H9 (cell line): ENCODE data around the gene VLDLR. TPM values are rescaled to one million over a fixed set of nuclear protein-coding genes. Genes with fewer than 3 reads are reported as not detected.

Experiments
- DNase-seq: peaks from one replicate; pipeline ENCODE4 v3.0.0-alpha.2; 2017
- H2AFZ ChIP-seq: one replicate; pipeline ENCODE4 v1.6.1; 2013; ENCODE audit warnings: mild to moderate bottlenecking, low read length, control low read depth, moderate library complexity
- H2AK5ac ChIP-seq: 2 replicates; pipeline ENCODE4 v1.6.1; 2013; ENCODE audit warnings: low read length, control low read depth, mixed read lengths; ENCODE audit not compliant: insufficient read length
- H2BK120ac ChIP-seq: one replicate; pipeline ENCODE4 v1.6.1; 2013; ENCODE audit warnings: low read depth, mild to moderate bottlenecking, low read length, control low read depth, inconsistent platforms; ENCODE audit not compliant: poor library complexity, severe bottlenecking
- H2BK12ac ChIP-seq: 2 replicates; pipeline ENCODE4 v1.6.1; 2013; ENCODE audit warnings: low read length, control low read depth, mixed read lengths, low read depth; ENCODE audit not compliant: insufficient read length
- H2BK15ac ChIP-seq: 2 replicates; pipeline ENCODE4 v1.6.1; 2013; ENCODE audit warnings: low read depth, low read length, control low read depth
- H2BK20ac ChIP-seq: one replicate; pipeline ENCODE4 v1.6.1; 2013; ENCODE audit warnings: low read depth, mild to moderate bottlenecking, low read length, control low read depth, inconsistent platforms; ENCODE audit not compliant: poor library complexity, severe bottlenecking
- H2BK5ac ChIP-seq: 2 replicates; pipeline ENCODE4 v1.6.1; 2013; ENCODE audit warnings: low read length, control low read depth, mixed read lengths; ENCODE audit not compliant: insufficient read length
- H3K14ac ChIP-seq: 2 replicates; pipeline ENCODE4 v1.6.1; 2013; ENCODE audit warnings: low read length, control low read depth; ENCODE audit not compliant: insufficient read depth
- H3K18ac ChIP-seq: 2 replicates; pipeline ENCODE4 v1.6.1; 2013; ENCODE audit warnings: low read depth, mild to moderate bottlenecking, mixed read lengths, low read length, control low read depth; ENCODE audit not compliant: insufficient read length
- H3K23ac ChIP-seq: 2 replicates; pipeline ENCODE4 v1.6.1; 2013; ENCODE audit warnings: low read length, control low read depth, mixed read lengths, low read depth; ENCODE audit not compliant: insufficient read length
- H3K23me2 ChIP-seq: 2 replicates; pipeline ENCODE4 v1.6.1; 2013; ENCODE audit warnings: low read depth, mild to moderate bottlenecking, mixed read lengths, low read length, control low read depth; ENCODE audit not compliant: insufficient read length, poor library complexity, severe bottlenecking
- H3K27ac ChIP-seq: 2 replicates; pipeline ENCODE4 v1.5.1; 2013; ENCODE audit warnings: low read length, control low read depth, mixed read lengths, low read depth; ENCODE audit not compliant: insufficient read length
- H3K27me3 ChIP-seq: 2 replicates; pipeline ENCODE4 v1.6.1; 2013; ENCODE audit warnings: low read length, control low read depth, inconsistent platforms; ENCODE audit not compliant: insufficient read depth
- H3K4ac ChIP-seq: 2 replicates; pipeline ENCODE4 v1.6.1; 2013; ENCODE audit warnings: low read depth, mild to moderate bottlenecking, control low read depth, inconsistent platforms, low read length, moderate library complexity
- H3K4me1 ChIP-seq: 2 replicates; pipeline ENCODE4 v1.6.1; 2013; ENCODE audit warnings: low read length, control low read depth, inconsistent platforms; ENCODE audit not compliant: insufficient read depth
- H3K4me2 ChIP-seq: 2 replicates; pipeline ENCODE4 v1.6.1; 2013; ENCODE audit warnings: low read length, control low read depth, mixed read lengths; ENCODE audit not compliant: insufficient read length, insufficient read depth
- H3K56ac ChIP-seq: 2 replicates; pipeline ENCODE4 v1.6.1; 2013; ENCODE audit warnings: low read depth, mild to moderate bottlenecking, mixed read lengths, low read length, control low read depth; ENCODE audit not compliant: insufficient read length
- H3K79me1 ChIP-seq: 2 replicates; pipeline ENCODE4 v1.6.1; 2013; ENCODE audit warnings: low read depth, mild to moderate bottlenecking, moderate library complexity, low read length, control low read depth, inconsistent platforms; ENCODE audit not compliant: insufficient read depth, poor library complexity, severe bottlenecking
- H3K79me2 ChIP-seq: 2 replicates; pipeline ENCODE4 v1.6.1; 2013; ENCODE audit warnings: low read length, control low read depth, inconsistent platforms; ENCODE audit not compliant: insufficient read depth
- H3K9ac ChIP-seq: 2 replicates; pipeline ENCODE4 v1.6.1; 2013; ENCODE audit warnings: low read length, control low read depth, mixed read lengths; ENCODE audit not compliant: insufficient read length; ENCODE audit errors: extremely low read depth
- H3K9me3 ChIP-seq: one replicate; pipeline ENCODE4 v1.6.1; 2013; ENCODE audit warnings: low read depth, low read length, inconsistent platforms; ENCODE audit not compliant: control insufficient read depth
- H3T11ph ChIP-seq: one replicate; pipeline ENCODE4 v1.6.1; 2013; ENCODE audit warnings: mild to moderate bottlenecking, low read length, control low read depth, inconsistent platforms
- H4K20me1 ChIP-seq: one replicate; pipeline ENCODE4 v1.6.1; 2013; ENCODE audit not compliant: control insufficient read depth, insufficient read length, insufficient read depth
- H4K5ac ChIP-seq: 2 replicates; pipeline ENCODE4 v1.6.1; 2013; ENCODE audit warnings: low read depth, mild to moderate bottlenecking, mixed read lengths, low read length, control low read depth; ENCODE audit not compliant: insufficient read length
- H4K8ac ChIP-seq: replicated peaks from 2 replicates; pipeline ENCODE4 v1.6.1; 2013; ENCODE audit warnings: low read length, control low read depth, mixed read lengths, low read depth; ENCODE audit not compliant: insufficient read length
- H4K91ac ChIP-seq: 2 replicates; pipeline ENCODE4 v1.6.1; 2013; ENCODE audit warnings: low read depth, mild to moderate bottlenecking, moderate library complexity, mixed read lengths, low read length, control low read depth; ENCODE audit not compliant: insufficient read length
- H3K27ac Mint-ChIP-seq, 3 experiments: 2 replicates in 2 of 3; 3 replicates in 1 of 3; pipeline ENCODE4 v1.8.0; 2020 to 2021; ENCODE audit warnings: mixed read lengths in 3 of 3, mild to moderate bottlenecking in 1 of 3, moderate library complexity in 1 of 3
- H3K27me3 Mint-ChIP-seq: 2 replicates; pipeline ENCODE4 v1.8.0; 2021; ENCODE audit warnings: low read depth, mild to moderate bottlenecking, moderate library complexity, mixed read lengths
- H3K36me3 Mint-ChIP-seq, 3 experiments: 2 replicates in 2 of 3; 3 replicates in 1 of 3; pipeline ENCODE4 v1.8.0; 2020 to 2021; ENCODE audit warnings: low read depth in 3 of 3, mixed read lengths in 3 of 3; ENCODE audit not compliant: insufficient read depth in 1 of 3
- H3K4me1 Mint-ChIP-seq, 2 experiments: 2 replicates each; pipeline ENCODE4 v1.8.0; 2020; ENCODE audit warnings: mixed read lengths in 2 of 2
- H3K4me3 Mint-ChIP-seq, 2 experiments: 2 replicates in 1 of 2; 3 replicates in 1 of 2; pipeline ENCODE4 v1.8.0; 2020 to 2021; ENCODE audit warnings: mild to moderate bottlenecking in 2 of 2, mixed read lengths in 2 of 2, moderate library complexity in 1 of 2
- H3K9me3 Mint-ChIP-seq, 2 experiments: 2 replicates in 1 of 2; 3 replicates in 1 of 2; pipeline ENCODE4 v1.8.0; 2020; ENCODE audit warnings: mild to moderate bottlenecking in 2 of 2, mixed read lengths in 2 of 2, moderate library complexity in 1 of 2
- WGBS: extraction: QIAGEN DNeasy Blood & Tissue Kit; methylation state at CpG from one replicate; pipeline ENCODE4 v1.1.7; 2013; ENCODE audit warnings: missing lambda C conversion rate, low lambda C conversion rate, mixed read lengths; ENCODE audit not compliant: insufficient read length; ENCODE audit errors: extremely low coverage; 5-methylcytosine and 5-hydroxymethylcytosine counted together
- total RNA-seq: library from RNA; stranded (reverse); gene quantifications from 2 replicates; pipeline ENCODE4 v1.2.1, GENCODE V29; 2021
- TF ChIP-seq, protein P1 (sequence below): fragments of 200-600 bp; sonication (generic); conservative IDR thresholded peaks from 3 replicates; pipeline ENCODE4 v1.8.0; 2021; ENCODE audit warnings: antibody characterized with exemption, mild to moderate bottlenecking

VLDLR gene
- total RNA-seq, 1 experiment from 2014 or later: 19.1 TPM

DNA sequence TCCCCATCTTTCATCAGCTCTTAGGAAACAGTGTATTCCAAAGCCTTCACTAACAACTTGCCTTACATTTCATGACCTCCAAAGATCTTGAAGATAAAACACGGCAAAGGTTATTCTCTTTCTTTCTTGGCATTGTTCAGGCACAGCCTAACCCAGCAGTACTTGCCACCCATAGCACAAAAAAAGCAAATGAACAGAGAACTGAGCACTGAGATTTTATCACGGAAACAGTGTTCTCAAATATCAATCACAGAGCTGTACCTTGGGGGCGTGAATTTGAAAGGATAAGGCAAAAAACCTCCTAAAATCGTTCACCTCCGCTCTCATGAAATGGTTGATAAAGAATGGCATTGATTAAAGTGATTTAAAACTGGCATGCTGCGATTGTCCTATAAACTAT, 78.8 kb downstream of the VLDLR start:
- no peak overlapping the region for H3K23ac ChIP-seq
- no peak overlapping the region for H3T11ph ChIP-seq
- WGBS: no CpG with 5 or more reads among the region's 6 CpGs
- no peak overlapping the region for H4K5ac ChIP-seq
- no peaks in the 10 kb centered on the region for H3K79me1 ChIP-seq
- H2AK5ac ChIP-seq: no peak overlapping the region
- no peak overlapping the region for H2BK12ac ChIP-seq
- no peak overlapping the region for H4K91ac ChIP-seq
- no peaks in the 10 kb centered on the region for H3K27me3 ChIP-seq
- no peak overlapping the region for H3K27ac ChIP-seq
- Mint-ChIP-seq H3K4me3 (peak overlapping the region; percentile 40 to 60; a peak in 2 of 5 replicates), H3K9me3 (no peaks in the 10 kb centered on the region; a peak in 1 of 5 replicates), H3K4me1 (peaks cover 41 to 48% of the 10 kb centered on the region in 2 experiments), H3K27ac (peak overlapping the region in 2 of 3 experiments; percentile 95 to 98; a peak in 4 of 7 replicates), H3K27me3 (no peaks in the 10 kb centered on the region), H3K36me3 (0 out of 7 replicates have a peak, but pooled peaks cover 0 to 5% (median 0%) of the 10 kb centered on the region in 3 experiments)
- TF ChIP-seq, protein P1, sequence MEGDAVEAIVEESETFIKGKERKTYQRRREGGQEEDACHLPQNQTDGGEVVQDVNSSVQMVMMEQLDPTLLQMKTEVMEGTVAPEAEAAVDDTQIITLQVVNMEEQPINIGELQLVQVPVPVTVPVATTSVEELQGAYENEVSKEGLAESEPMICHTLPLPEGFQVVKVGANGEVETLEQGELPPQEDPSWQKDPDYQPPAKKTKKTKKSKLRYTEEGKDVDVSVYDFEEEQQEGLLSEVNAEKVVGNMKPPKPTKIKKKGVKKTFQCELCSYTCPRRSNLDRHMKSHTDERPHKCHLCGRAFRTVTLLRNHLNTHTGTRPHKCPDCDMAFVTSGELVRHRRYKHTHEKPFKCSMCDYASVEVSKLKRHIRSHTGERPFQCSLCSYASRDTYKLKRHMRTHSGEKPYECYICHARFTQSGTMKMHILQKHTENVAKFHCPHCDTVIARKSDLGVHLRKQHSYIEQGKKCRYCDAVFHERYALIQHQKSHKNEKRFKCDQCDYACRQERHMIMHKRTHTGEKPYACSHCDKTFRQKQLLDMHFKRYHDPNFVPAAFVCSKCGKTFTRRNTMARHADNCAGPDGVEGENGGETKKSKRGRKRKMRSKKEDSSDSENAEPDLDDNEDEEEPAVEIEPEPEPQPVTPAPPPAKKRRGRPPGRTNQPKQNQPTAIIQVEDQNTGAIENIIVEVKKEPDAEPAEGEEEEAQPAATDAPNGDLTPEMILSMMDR: no peak
- no peaks in the 10 kb centered on the region for H3K23me2 ChIP-seq
- no peak for DNase-seq
- H3K9ac ChIP-seq: no peak overlapping the region
- H2BK5ac ChIP-seq: no peak overlapping the region
- H2AFZ ChIP-seq: no peak overlapping the region
- H2BK20ac ChIP-seq: no peak overlapping the region
- no peak overlapping the region for H3K14ac ChIP-seq
- no peak overlapping the region for H3K56ac ChIP-seq
- H4K8ac ChIP-seq: no peak overlapping the region
- H3K4ac ChIP-seq: no peak overlapping the region
- H3K4me1 ChIP-seq: peaks cover 4% of the 10 kb centered on the region; the same call in 1 of the 2 replicates
- no peaks in the 10 kb centered on the region for H4K20me1 ChIP-seq
- no peaks in the 10 kb centered on the region; the same call in 1 of the 2 replicates for H3K79me2 ChIP-seq
- no peak overlapping the region for H3K4me2 ChIP-seq
- H3K18ac ChIP-seq: no peak overlapping the region
- H2BK120ac ChIP-seq: no peak overlapping the region
- H3K9me3 ChIP-seq: no peaks in the 10 kb centered on the region
- H2BK15ac ChIP-seq: no peak overlapping the region
